Esophagus squamous epithelium (tissue), 4 donors: Measurements from ENCODE around the gene ITPK1.

Experiments
- CTCF ChIP-seq, 6 experiments: fragments of 450-650 bp in 4 of 6; fragments of 200-600 bp in 2 of 6; sonication (generic) in 2 of 6; IDR thresholded peaks; one replicate each; pipeline ENCODE4 v1.5.1; 2016 to 2019; ENCODE audit warnings: antibody characterized with exemption in 6 of 6, mild to moderate bottlenecking in 4 of 6, moderate library complexity in 4 of 6
- POLR2A ChIP-seq, 4 donors: fragments of 450-650 bp; IDR thresholded peaks; one replicate each; pipeline ENCODE4 v1.6.1; 2017; ENCODE audit warnings: antibody characterized with exemption in 4 of 4, mild to moderate bottlenecking in 4 of 4, moderate library complexity in 3 of 4

GRCh38 chr14:93019367-93019843 lies 96.3 kb downstream of the ITPK1 start:
- TF ChIP-seq CTCF (IDR thresholded peaks at IDR 0.05) (no peak), POLR2A (IDR thresholded peaks at IDR 0.05) (no peak)
